Endothelial cell of umbilical vein (primary cell): ENCODE data around the gene PACS1. TPM values are rescaled to one million over a fixed set of nuclear protein-coding genes. Genes with fewer than 3 reads are reported as not detected.

ENCODE experiments used
- BruUV-seq: library from RNA; stranded (reverse); fragments of 400-500 nt; replicated peaks from 2 replicates; lab custom pipeline; 2021; lab: Mats Ljungman, UMichigan
- CTCF ChIA-PET: fragments of 300-600, 350-600 bp; sonication (Branson Sonifier 250); formaldehyde crosslinking; loops from one replicate; lab custom pipeline; 2021; ENCODE audit warnings: antibody characterized with exemption, inconsistent platforms; lab: Charles Lee
- POLR2A ChIA-PET: fragments of 300-600, 350-600 bp; sonication (Branson Sonifier 250); formaldehyde crosslinking; loops from one replicate; lab custom pipeline; 2021; ENCODE audit warnings: antibody characterized with exemption, inconsistent platforms; lab: Charles Lee
- DNase-seq: peaks from one replicate; pipeline ENCODE4 v3.0.0-alpha.2; 2011; ENCODE audit warnings: low read depth, low spot score
- FAIRE-seq: peaks from 2 replicates; lab custom pipeline; 2011; peaks lifted over from hg19 to GRCh38; lab: Jason Lieb, UNC
- H2AFZ ChIP-seq: 2 replicates; pipeline ENCODE4 v1.6.0; 2012; ENCODE audit warnings: low read depth, low read length, control low read depth, inconsistent platforms
- H3K27ac ChIP-seq: 2 replicates; pipeline ENCODE4 v1.5.1; 2011; ENCODE audit warnings: low read depth, mild to moderate bottlenecking, control low read depth, low read length, moderate library complexity; ENCODE audit not compliant: insufficient read depth
- H3K27me3 ChIP-seq, 2 experiments: 2 replicates each; pipeline versions ENCODE4 v1.6.0 to v1.6.1; 2011; ENCODE audit warnings: low read length in 2 of 2, mixed read lengths in 1 of 2; ENCODE audit not compliant: control insufficient read depth in 2 of 2, insufficient read depth in 2 of 2
- H3K36me3 ChIP-seq, 2 experiments: 2 replicates in 1 of 2; 3 replicates in 1 of 2; pipeline ENCODE4 v1.5.1; 2011; ENCODE audit warnings: low read length in 2 of 2, mild to moderate bottlenecking in 1 of 2, moderate library complexity in 1 of 2; ENCODE audit not compliant: control insufficient read depth in 2 of 2, insufficient read depth in 2 of 2; ENCODE audit errors: extremely low read depth in 1 of 2
- H3K4me1 ChIP-seq: 3 replicates; pipeline ENCODE4 v1.5.1; 2011; ENCODE audit warnings: mild to moderate bottlenecking, low read length; ENCODE audit not compliant: control insufficient read depth, insufficient read depth; ENCODE audit errors: extremely low read depth
- H3K4me2 ChIP-seq: 2 replicates; pipeline ENCODE4 v1.6.1; 2011; ENCODE audit warnings: low read length, control low read depth, mixed read lengths; ENCODE audit not compliant: insufficient read depth
- H3K4me3 ChIP-seq, 3 experiments: fragments of 200-600 bp in 1 of 3; sonication (generic), shearing (Covaris generic) in 1 of 3; replicated peaks in 1 of 3; 2 replicates each; pipeline ENCODE4 v1.5.1; 2011 to 2016; ENCODE audit warnings: control low read depth in 3 of 3, low read length in 3 of 3, mild to moderate bottlenecking in 2 of 3, inconsistent platforms in 1 of 3, low read depth in 1 of 3, moderate library complexity in 1 of 3; ENCODE audit not compliant: insufficient read depth in 1 of 3
- H3K79me2 ChIP-seq: 2 replicates; pipeline ENCODE4 v1.6.0; 2012; ENCODE audit warnings: low read length, inconsistent platforms; ENCODE audit not compliant: control insufficient read depth, insufficient read depth
- H3K9ac ChIP-seq: replicated peaks from 2 replicates; pipeline ENCODE3; 2011; ENCODE audit warnings: low read length, control low read depth; ENCODE audit not compliant: insufficient read depth; ENCODE audit errors: extremely low read depth
- H3K9me1 ChIP-seq: replicated peaks from 3 replicates; pipeline ENCODE4 v1.6.0; 2011; ENCODE audit warnings: mild to moderate bottlenecking, low read length; ENCODE audit not compliant: control insufficient read depth, insufficient read depth; ENCODE audit errors: extremely low read depth
- H3K9me3 ChIP-seq: replicated peaks from 2 replicates; pipeline ENCODE4 v1.5.1; 2012; ENCODE audit warnings: low read length, inconsistent platforms; ENCODE audit not compliant: control insufficient read depth, insufficient read depth
- H4K20me1 ChIP-seq: replicated peaks from 2 replicates; pipeline ENCODE3; 2011; ENCODE audit warnings: mild to moderate bottlenecking, low read length; ENCODE audit not compliant: control insufficient read depth, insufficient read depth; ENCODE audit errors: extremely low read depth
- CTCF ChIP-seq, 2 donors: IDR thresholded peaks; 1 replicate in 1 of 2; 2 replicates in 1 of 2; pipeline ENCODE4 v1.5.1; 2011; ENCODE audit warnings: low read length in 2 of 2, mild to moderate bottlenecking in 2 of 2, moderate library complexity in 2 of 2, control low read depth in 1 of 2, inconsistent platforms in 1 of 2, low read depth in 1 of 2; ENCODE audit not compliant: insufficient read depth in 1 of 2; ENCODE audit errors: extremely low read depth in 1 of 2
- EZH2 ChIP-seq: IDR thresholded peaks from 2 replicates; pipeline ENCODE4 v1.6.1; 2012; ENCODE audit warnings: borderline replicate concordance, low read depth, mild to moderate bottlenecking, moderate library complexity, low read length, inconsistent platforms; ENCODE audit not compliant: severe bottlenecking
- FOS ChIP-seq: IDR thresholded peaks from 2 replicates; pipeline ENCODE4 v1.6.1; 2011; ENCODE audit warnings: mild to moderate bottlenecking, low read length, moderate library complexity, borderline replicate concordance; ENCODE audit not compliant: insufficient read depth
- GATA2 ChIP-seq: IDR thresholded peaks from 2 replicates; pipeline ENCODE4 v1.7.0; 2011; ENCODE audit warnings: low read depth, mild to moderate bottlenecking, moderate library complexity, mixed read lengths, low read length; ENCODE audit not compliant: insufficient read length, insufficient read depth
- JUN ChIP-seq: IDR thresholded peaks from 2 replicates; pipeline ENCODE4 v1.6.1; 2011; ENCODE audit warnings: borderline replicate concordance, low read depth; ENCODE audit not compliant: insufficient read length, insufficient read depth
- MAX ChIP-seq: IDR thresholded peaks from 2 replicates; pipeline ENCODE4 v1.6.1; 2011; ENCODE audit not compliant: insufficient read depth, insufficient read length
- MYC ChIP-seq: IDR thresholded peaks from one replicate; pipeline ENCODE4 v1.6.1; 2011; ENCODE audit warnings: mild to moderate bottlenecking, low read depth, low read length
- POLR2A ChIP-seq: IDR thresholded peaks from 2 replicates; pipeline ENCODE4 v1.6.1; 2012; ENCODE audit warnings: low read depth, mild to moderate bottlenecking, control low read depth, low read length
- POLR2AphosphoS5 ChIP-seq: IDR thresholded peaks from 2 replicates; pipeline ENCODE4 v1.6.1; 2012; ENCODE audit warnings: low read depth, mild to moderate bottlenecking, control low read depth, low read length, moderate library complexity; ENCODE audit not compliant: insufficient read depth
- dilution Hi-C: fragments of 300-500 bp; cut with MboI; formaldehyde crosslinking; loops from one replicate; pipeline ENCODE4 v1.15.0; 2019; ENCODE audit warnings: low sequenced_read_pairs; ENCODE audit not compliant: extremely low pct_ligation_motif_present
- intact Hi-C: fragments of 100-400 bp; cut with micrococcal nuclease; formaldehyde crosslinking; loops from one replicate; pipeline ENCODE4 v1.10.0; 2022
- polyA plus RNA-seq, 4 experiments: library from polyadenylated mRNA; depleted of rRNA in 3 of 4; stranded (reverse) in 3 of 4; unstranded in 1 of 4; fragments of >200 nt; gene quantifications; 2 replicates each; pipeline versions ENCODE4 v1.2.1 to v1.2.3, GENCODE V29; 2011 to 2012; ENCODE audit warnings: missing spikeins in 1 of 4
- total RNA-seq: library from RNA; stranded (reverse); gene quantifications from 2 replicates; pipeline ENCODE4 v1.2.3, GENCODE V29; 2021

PACS1 gene
- total and polyA plus RNA-seq, 2 donors (not counting 3 experiments of a cell fraction or from before 2014, with no cell fraction given) = 26.4 to 64.4 TPM

- DNase-seq (no peak), FAIRE-seq (no peak)
- H3K9me3 ChIP-seq = no peaks in the 10 kb centered on the region
- H3K4me1 ChIP-seq = peaks cover 18% of the 10 kb centered on the region
- no peak overlapping the region for H3K27ac ChIP-seq
- POLR2A ChIA-PET = no interaction called here
- no peaks in the 10 kb centered on the region for H3K9me1 ChIP-seq
- no peak overlapping the region for H3K4me2 ChIP-seq
- no peak overlapping the region for H3K4me3 ChIP-seq
- intact Hi-C loops (no loop called here), dilution Hi-C loops (no loop called here)
- CTCF ChIA-PET = no interaction called here
- peaks cover 3% of the 10 kb centered on the region for H4K20me1 ChIP-seq
- no peaks in the 10 kb centered on the region for H3K36me3 ChIP-seq
- H3K79me2 ChIP-seq = peaks cover 37% of the 10 kb centered on the region
- no peak overlapping the region for H2AFZ ChIP-seq
- no peaks in the 10 kb centered on the region for H3K27me3 ChIP-seq
- no peak overlapping the region for H3K9ac ChIP-seq
- TF ChIP-seq CTCF (IDR thresholded peaks at IDR 0.05; ENCODE audit: extremely low read depth in 1 of 2, insufficient read depth in 1 of 2, low read depth in 1 of 2, low read length in 2 of 2) = no peak
- no peak for TF ChIP-seq EZH2
- TF ChIP-seq FOS = no peak
- no peak for TF ChIP-seq MAX
- TF ChIP-seq JUN = no peak
- no peak for TF ChIP-seq GATA2
- no peak for TF ChIP-seq POLR2AphosphoS5
- no peak for TF ChIP-seq MYC
- TF ChIP-seq POLR2A = no peak
- no TSS peak for BruUV-seq
Measured at GRCh38 chr11:66087148-66087908, 17.3 kb downstream of the PACS1 start.
